Liver (tissue), 3 donors: ENCODE measurements around the gene DPP4.

Experiments
- ATF3 ChIP-seq: IDR thresholded peaks from 2 replicates; pipeline ENCODE4 v1.6.1; 2016; ENCODE audit warnings: antibody characterized with exemption
- CTCF ChIP-seq: fragments of 150-350 bp; IDR thresholded peaks from 2 replicates; pipeline ENCODE4 v1.5.1; 2017; ENCODE audit warnings: improper control_type of control experiment, low read depth, low read length; ENCODE audit not compliant: missing input control
- EGR1 ChIP-seq, 2 donors: IDR thresholded peaks; 2 replicates each; pipeline ENCODE4 v1.6.1; 2016 to 2018; ENCODE audit warnings: antibody characterized with exemption in 2 of 2, low read depth in 2 of 2
- FOXA2 ChIP-seq: IDR thresholded peaks from 2 replicates; pipeline ENCODE4 v1.6.1; 2016; ENCODE audit warnings: antibody characterized with exemption
- GABPA ChIP-seq, 2 donors: IDR thresholded peaks in 1 of 2; conservative IDR thresholded peaks in 1 of 2; 2 replicates each; pipeline ENCODE4 v1.6.1; 2016; ENCODE audit warnings: antibody characterized with exemption in 2 of 2, mild to moderate bottlenecking in 1 of 2, moderate library complexity in 1 of 2
- MAX ChIP-seq: IDR thresholded peaks from 2 replicates; pipeline ENCODE4 v1.6.1; 2016; ENCODE audit warnings: antibody characterized with exemption
- RAD21 ChIP-seq, 2 donors: IDR thresholded peaks; 2 replicates each; pipeline ENCODE4 v1.6.1; 2016; ENCODE audit warnings: antibody characterized with exemption in 2 of 2, mild to moderate bottlenecking in 2 of 2
- REST ChIP-seq: IDR thresholded peaks from 2 replicates; pipeline ENCODE4 v1.6.1; 2016; ENCODE audit warnings: antibody characterized with exemption, mild to moderate bottlenecking
- RXRA ChIP-seq, 2 donors: IDR thresholded peaks; 2 replicates each; pipeline ENCODE4 v1.6.1; 2017 to 2018; ENCODE audit warnings: antibody characterized with exemption in 2 of 2, mild to moderate bottlenecking in 1 of 2
- SP1 ChIP-seq: IDR thresholded peaks from 2 replicates; pipeline ENCODE4 v1.6.1; 2018; ENCODE audit warnings: antibody characterized with exemption, mild to moderate bottlenecking
- TAF1 ChIP-seq: conservative IDR thresholded peaks from 2 replicates; pipeline ENCODE4 v1.6.1; 2016; ENCODE audit warnings: antibody characterized with exemption, mild to moderate bottlenecking
- YY1 ChIP-seq: IDR thresholded peaks from 2 replicates; pipeline ENCODE4 v1.6.1; 2016; ENCODE audit warnings: antibody characterized with exemption, mild to moderate bottlenecking
- ZBTB33 ChIP-seq: IDR thresholded peaks from 2 replicates; pipeline ENCODE4 v1.6.1; 2016; ENCODE audit warnings: antibody characterized with exemption
- donor health status: healthy.
- donor health status: healthy.

GRCh38 chr2:162009543-162009942 is 64.5 kb downstream of the DPP4 start:
- TF ChIP-seq CTCF (no peak), YY1 (no peak), FOXA2 (no peak), RAD21 (IDR thresholded peaks at IDR 0.05) (no peak), SP1 (no peak), REST (no peak), ATF3 (no peak), GABPA (IDR thresholded peaks at IDR 0.05 in 1 of 2, conservative IDR thresholded peaks at IDR 0.05 in 1 of 2) (no peak), EGR1 (IDR thresholded peaks at IDR 0.05; ENCODE audit: low read depth in 2 of 2) (no peak), TAF1 (no peak), RXRA (IDR thresholded peaks at IDR 0.05) (no peak), ZBTB33 (no peak), MAX (no peak)
